ENCODE results near the gene KIRREL1. TPM values are rescaled to one million over a fixed set of nuclear protein-coding genes. Genes with fewer than 3 reads are reported as not detected.

KIRREL1 gene
- total and polyA plus RNA-seq, 2 of the 13 experiments (the other 11 are each of a cell fraction or from before 2014, with no cell fraction given), result 0.02 to 0.03 TPM

GRCh38 chr1:157965584-157965983 is 27.9 kb upstream of the KIRREL1 start:
- intact Hi-C loops (cut with micrococcal nuclease; ENCODE audit: unreplicated experiment), result loop anchor here (10.0 kb wide), 1 partner anchor 1029 kb away; no protein-coding TSS in a partner anchor
- Histone ChIP-seq H3K27me3 (ENCODE audit: control insufficient read depth in 1 of 2, insufficient read depth in 2 of 2, low read length in 2 of 2) (no peaks in the 10 kb centered on the region; a peak in 1 of 5 replicates), H2AFZ (ENCODE audit: low read length) (no peak overlapping the region), H4K20me1 (ENCODE audit: insufficient read depth, low read length) (no peaks in the 10 kb centered on the region), H3K79me2 (ENCODE audit: insufficient read depth, low read length) (no peaks in the 10 kb centered on the region), H3K9ac (ENCODE audit: insufficient read depth, low read depth, low read length) (no peak overlapping the region), H3K36me3 (replicated peaks in 1 of 2; ENCODE audit: control insufficient read depth in 1 of 2, insufficient read depth in 2 of 2, low read length in 2 of 2) (no peaks in the 10 kb centered on the region), H3K4me3 (replicated peaks in 1 of 3; ENCODE audit: insufficient read depth in 1 of 3, low read depth in 2 of 3, low read length in 3 of 3) (no peak overlapping the region), H3K4me1 (ENCODE audit: insufficient read depth, low read length) (peaks cover 16% of the 10 kb centered on the region), H3K9me3 (ENCODE audit: low read length) (no peaks in the 10 kb centered on the region; the same call in 1 of the 2 replicates), H3K4me2 (ENCODE audit: low read depth, low read length) (peak overlapping the region; percentile 20; the same call in 1 of the 2 replicates), H3K27ac (ENCODE audit: extremely low read length, insufficient read depth, low read length) (no peak overlapping the region)
- in situ Hi-C loops (cut with HindIII; ENCODE audit: extremely low pct_ligation_motif_present, low pct_unique_long_range_greater_than_20kb), result loop anchor here (10.0 kb wide), 1 partner anchor 119 kb away; no protein-coding TSS in a partner anchor
- FAIRE-seq (no peak), ATAC-seq (no peak), DNase-seq (ENCODE audit: low spot score) (no peak)
- ChIA-PET POLR2A (no interaction called here), CTCF (ENCODE audit: low intra/inter-chr PET ratio, low total read pairs) (interaction anchor here (1.4 kb wide), 1 partner anchor 159 kb away, joined by 4 read pairs; no protein-coding TSS in a partner anchor)
- 19% methylated on average over 8 of the region's 8 CpGs for WGBS (ENCODE audit: low lambda C conversion rate)
- BruUV-seq (replicated peaks), result no TSS peak
- no peak for TF ChIP-seq KDM1A (CRISPR knock-in tag; IDR thresholded peaks at IDR 0.05)
- TF ChIP-seq ZNF124 (CRISPR knock-in tag; IDR thresholded peaks at IDR 0.05), result no peak
- no peak for TF ChIP-seq CC2D1A (CRISPR knock-in tag; IDR thresholded peaks at IDR 0.05)
- no peak for TF ChIP-seq KLF11 (CRISPR knock-in tag; IDR thresholded peaks at IDR 0.05)
- TF ChIP-seq HNF1A (IDR thresholded peaks at IDR 0.05; ENCODE audit: low read depth), result no peak
- TF ChIP-seq HNF1A (CRISPR knock-in tag; IDR thresholded peaks at IDR 0.05; ENCODE audit: borderline replicate concordance), result no peak
- TF ChIP-seq MIER3 (CRISPR knock-in tag; IDR thresholded peaks at IDR 0.05; ENCODE audit: borderline replicate concordance), result no peak
- TF ChIP-seq ZNF101 (CRISPR knock-in tag; IDR thresholded peaks at IDR 0.05; ENCODE audit: borderline replicate concordance, low read depth), result no peak
- no peak for TF ChIP-seq ZNF253 (CRISPR knock-in tag; IDR thresholded peaks at IDR 0.05; ENCODE audit: borderline replicate concordance)
- no peak for TF ChIP-seq GPN1 (CRISPR knock-in tag; IDR thresholded peaks at IDR 0.05; ENCODE audit: borderline replicate concordance)
- TF ChIP-seq RFX5 (IDR thresholded peaks at IDR 0.05; ENCODE audit: low read depth, low read length), result no peak
- no peak for TF ChIP-seq BCL6 (CRISPR knock-in tag; IDR thresholded peaks at IDR 0.05)
- TF ChIP-seq ZBTB49 (CRISPR knock-in tag; IDR thresholded peaks at IDR 0.05; ENCODE audit: borderline replicate concordance), result no peak
- TF ChIP-seq RAD21 (CRISPR knock-in tag; IDR thresholded peaks at IDR 0.05), result no peak
- TF ChIP-seq ZNF362 (CRISPR knock-in tag; IDR thresholded peaks at IDR 0.05; ENCODE audit: borderline replicate concordance), result no peak
- TF ChIP-seq KDM5B (CRISPR knock-in tag; IDR thresholded peaks at IDR 0.05; ENCODE audit: borderline replicate concordance), result no peak
- TF ChIP-seq ZNF652 (CRISPR knock-in tag; IDR thresholded peaks at IDR 0.05; ENCODE audit: borderline replicate concordance, low read depth), result no peak
- no peak for TF ChIP-seq TOE1 (CRISPR knock-in tag; IDR thresholded peaks at IDR 0.05)
- no peak for TF ChIP-seq KAT7 (CRISPR knock-in tag; IDR thresholded peaks at IDR 0.05; ENCODE audit: borderline replicate concordance)
- no peak for TF ChIP-seq ZNF24 (IDR thresholded peaks at IDR 0.05)

Data from HepG2 (cell line).